AG08396 (cell line): ENCODE measurements around the gene AJUBA.
"Not testable (repeated sequence)": the region's sequence is repeated elsewhere in the genome, so short reads cannot be mapped to it uniquely, and the experiment has no call there.

Experiments
- DNase-seq: peaks from one replicate; pipeline ENCODE4 v3.0.0; 2012; ENCODE audit warnings: low spot score, mixed read lengths

AJUBA gene

GRCh38 chr14:23006188-23006534, 23.8 kb upstream of the AJUBA start:
- DNase-seq: no peak

DNA sequence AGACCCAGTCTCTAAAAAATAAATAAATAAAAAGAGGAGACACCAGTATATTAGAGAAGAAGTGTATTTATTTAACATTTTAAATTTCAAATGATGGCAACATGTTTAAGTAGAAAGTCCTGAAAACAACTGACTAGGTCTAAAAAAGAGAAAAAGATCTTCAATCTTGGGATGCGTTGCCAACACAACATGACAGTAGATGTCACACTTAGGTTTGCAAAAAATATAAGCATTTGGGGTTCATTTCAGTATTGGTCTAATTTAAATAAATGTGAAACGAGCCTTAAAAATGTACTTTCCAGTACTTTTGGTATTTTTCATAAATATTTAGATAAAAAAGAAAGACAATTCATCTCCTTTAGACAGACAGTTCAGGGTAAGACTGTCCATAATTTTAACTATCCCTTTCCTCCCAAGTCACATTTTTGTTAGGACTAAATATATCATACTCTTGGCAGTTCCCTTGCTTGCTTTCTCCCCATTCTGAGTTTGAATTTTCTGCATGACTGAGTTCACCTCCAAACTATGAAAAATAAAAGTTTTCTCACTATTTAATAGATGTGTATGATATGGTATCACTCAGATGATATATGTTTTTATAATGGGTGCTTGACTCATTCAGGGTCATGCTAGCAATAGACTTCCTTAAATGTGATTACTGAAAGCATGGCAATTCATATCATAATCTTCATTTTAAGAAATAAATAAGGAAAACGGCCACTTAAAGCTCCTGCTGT, 23.3 kb upstream of the AJUBA start:
- no peak for DNase-seq

- not testable (repeated sequence) for DNase-seq
Observed at GRCh38 chr14:23004274-23004673, 21.9 kb upstream of the AJUBA start.

GRCh38 chr14:23002592-23002991, 20.2 kb upstream of the AJUBA start:
- no peak for DNase-seq

- DNase-seq: no peak
Observed at GRCh38 chr14:23000860-23001259, 18.5 kb upstream of the AJUBA start.

DNA sequence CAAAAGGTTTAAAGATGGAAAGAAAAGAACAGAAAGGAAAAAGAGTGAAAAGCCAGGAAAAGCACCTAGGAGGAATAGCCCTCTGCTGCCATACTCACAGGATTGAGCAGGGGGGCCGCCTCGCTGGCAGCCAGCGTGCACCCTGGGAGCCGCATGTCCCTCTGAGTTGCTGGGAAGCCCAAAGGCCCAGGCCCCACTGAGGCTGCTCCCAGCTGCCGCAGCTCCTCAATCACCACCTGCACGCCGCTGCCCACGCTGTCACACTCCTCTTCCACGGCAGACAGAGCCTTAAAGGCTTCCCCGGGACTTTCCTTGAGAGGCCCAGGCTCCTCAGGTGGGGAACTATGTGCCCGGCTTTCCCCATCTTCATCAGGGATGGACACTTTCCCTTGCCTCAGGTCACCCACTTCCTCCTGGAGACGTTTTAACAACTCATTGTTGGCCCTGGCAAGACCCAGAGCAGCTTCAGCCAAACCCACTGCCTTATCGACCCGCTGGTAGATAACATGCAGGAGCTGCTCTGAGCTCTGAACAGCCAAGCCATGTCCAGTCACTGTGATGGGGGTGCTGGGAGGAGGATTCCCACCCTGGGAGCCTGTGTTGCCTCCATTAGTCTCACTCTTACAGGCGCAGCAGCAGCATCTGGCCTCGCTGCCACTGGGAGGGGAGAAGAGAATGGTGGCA, 16.1 kb upstream of the AJUBA start:
- DNase-seq: no peak

DNA sequence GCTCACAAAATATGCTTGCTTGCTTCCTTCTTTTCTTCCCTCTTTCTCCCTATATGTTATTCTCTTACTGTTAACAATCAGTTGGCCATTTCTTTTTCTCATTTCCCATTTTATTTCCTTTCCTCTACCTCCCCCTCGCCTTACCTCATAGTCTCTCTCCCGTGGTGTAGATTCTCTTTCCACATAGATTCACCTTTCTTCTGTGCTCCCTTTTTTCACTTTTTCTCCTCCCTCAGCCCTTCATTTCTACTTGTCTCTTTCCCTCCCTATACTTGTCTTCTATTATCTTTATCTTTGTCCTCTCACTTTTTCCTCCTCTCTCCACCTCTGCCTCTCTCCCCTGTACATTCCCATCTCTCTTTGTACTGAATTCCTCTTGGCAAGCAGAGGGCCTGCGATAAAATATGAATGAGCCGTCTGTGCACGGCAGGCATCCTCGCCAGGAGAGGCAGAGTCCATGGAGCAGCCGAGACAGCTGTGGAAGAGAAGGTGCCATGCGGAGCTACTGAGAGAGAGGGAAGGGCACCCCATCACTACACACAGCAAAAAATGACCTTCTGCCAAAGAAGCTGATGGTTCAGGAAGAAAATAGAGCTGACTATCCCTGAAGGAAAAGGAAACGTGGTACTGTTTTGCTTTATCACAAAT, 15.4 kb upstream of the AJUBA start:
- DNase-seq: no peak

- DNase-seq: no peak
Observed at GRCh38 chr14:22996768-22997654, 14.7 kb upstream of the AJUBA start.

GRCh38 chr14:22995889-22996625, 13.7 kb upstream of the AJUBA start:
- DNase-seq: no peak

GRCh38 chr14:22994762-22995275, 12.5 kb upstream of the AJUBA start:
- DNase-seq: peak; percentile 48

DNA sequence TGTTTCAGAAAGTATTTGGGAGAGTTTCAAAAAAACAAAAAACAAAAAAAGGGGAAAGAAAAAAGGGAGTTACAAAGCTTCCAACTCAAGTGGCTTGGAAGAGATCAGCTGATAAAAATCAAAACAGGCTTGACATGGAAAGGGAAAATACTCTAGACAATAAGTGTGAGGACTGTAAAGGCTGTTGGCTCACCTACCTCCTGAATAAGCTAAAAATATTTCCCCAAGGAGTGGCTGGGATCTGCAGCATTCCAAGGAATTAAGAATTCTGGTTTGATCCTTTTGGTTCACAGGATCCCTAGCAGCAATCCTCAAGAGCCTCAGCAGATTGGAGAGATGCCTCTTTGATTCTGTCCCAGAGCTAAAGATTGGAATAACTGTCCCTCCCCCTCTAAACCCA, 11.2 kb upstream of the AJUBA start:
- no peak for DNase-seq

GRCh38 chr14:22991852-22992251, 9.5 kb upstream of the AJUBA start:
- DNase-seq: no peak

DNA sequence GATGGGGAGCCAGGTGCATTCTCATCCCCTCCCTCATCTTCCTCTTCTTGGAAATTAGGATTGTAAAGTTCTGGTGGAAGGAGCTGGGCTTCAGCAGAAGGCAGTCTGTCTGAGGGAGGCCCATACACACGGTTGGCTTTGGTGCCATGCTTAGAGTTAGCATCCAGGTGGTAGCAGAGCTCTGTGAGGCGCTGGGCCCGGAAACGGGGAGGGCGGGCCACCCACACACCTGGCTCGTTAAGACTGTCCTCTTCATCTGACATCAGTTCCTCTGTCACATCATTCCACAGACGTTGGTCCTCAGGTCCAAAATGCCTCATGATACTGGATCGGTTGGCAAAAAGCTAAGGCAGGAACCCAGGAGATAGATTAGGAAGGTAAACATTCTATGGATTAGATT, 4.9 kb upstream of the AJUBA start:
- DNase-seq: no peak

GRCh38 chr14:22986508-22987054, 4.2 kb upstream of the AJUBA start:
- peak; percentile 83 for DNase-seq

- DNase-seq: no peak
Observed at GRCh38 chr14:22985894-22986507, 3.6 kb upstream of the AJUBA start.

GRCh38 chr14:22984959-22985658, 2.8 kb upstream of the AJUBA start:
- DNase-seq: no peak

DNA sequence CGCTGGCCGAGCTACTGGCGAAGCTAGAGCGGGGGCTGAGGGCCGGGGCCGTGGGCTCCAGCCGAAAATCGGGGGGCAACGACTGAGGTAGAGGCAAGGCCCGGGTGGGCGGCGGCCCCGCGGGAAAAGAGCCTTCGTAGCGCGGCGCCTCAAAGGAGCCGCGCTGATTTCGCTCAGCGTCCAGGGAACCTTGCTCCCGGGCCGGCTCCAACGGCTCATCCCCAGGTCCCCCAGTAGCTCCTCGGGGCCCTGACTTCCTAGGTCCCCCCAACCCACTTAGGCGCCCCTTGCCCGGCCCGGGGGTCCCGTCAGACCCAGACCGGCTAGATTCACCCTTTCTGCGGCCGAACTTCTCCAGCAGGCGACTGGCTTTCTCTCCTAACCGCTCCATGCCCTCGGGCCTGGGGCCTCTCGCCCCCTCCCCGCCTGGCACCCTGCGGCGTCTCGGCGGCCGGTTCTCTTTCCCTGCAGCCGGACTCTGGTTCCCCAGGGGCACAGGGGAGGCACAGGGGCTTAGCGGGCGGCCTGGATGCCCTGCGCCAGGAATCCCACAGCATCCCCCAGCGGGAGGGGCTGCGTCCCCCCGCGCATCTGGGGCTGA, 375 bp downstream of the AJUBA start:
- no peak for DNase-seq

DNA sequence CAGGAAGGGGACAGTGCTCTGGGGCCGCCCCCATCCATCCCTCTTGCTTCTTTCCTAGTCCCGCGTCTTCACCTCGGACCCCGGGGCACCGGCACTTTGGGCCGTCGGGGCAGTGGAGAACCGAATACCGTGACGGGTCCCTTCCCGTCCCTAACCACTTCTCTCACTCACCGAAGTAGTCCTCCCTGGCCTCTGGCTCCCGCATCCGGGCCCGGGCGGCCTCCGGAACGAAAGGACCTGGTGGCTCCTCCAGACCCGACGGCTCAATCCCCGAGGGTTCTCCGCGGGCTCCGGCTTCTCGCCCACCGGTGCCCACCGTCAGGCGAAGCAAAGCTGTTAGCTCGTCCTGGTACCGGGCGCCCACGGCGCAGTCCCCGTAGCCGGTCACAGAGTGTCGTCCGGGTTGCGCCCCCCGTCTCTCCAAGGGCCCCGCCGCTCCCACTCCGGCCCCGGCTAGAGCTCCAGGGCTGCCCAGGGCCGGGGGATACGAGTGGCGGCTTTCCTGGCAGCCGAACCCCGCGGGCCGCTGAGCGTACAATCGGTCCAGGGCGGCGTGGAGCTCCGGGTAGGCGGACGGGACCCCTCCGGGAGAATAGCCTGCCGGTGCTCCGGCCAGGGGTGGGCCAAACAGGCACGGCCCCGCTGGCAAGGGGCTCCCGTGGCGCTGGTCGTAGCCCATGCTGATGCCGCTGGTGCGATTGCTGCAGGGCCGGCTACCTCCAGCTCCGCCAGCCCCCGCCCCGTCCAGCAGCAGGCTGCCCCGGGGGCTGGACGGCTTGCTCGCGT, 1.1 kb downstream of the AJUBA start:
- peak; percentile 51 for DNase-seq

GRCh38 chr14:22980672-22981089, 1.7 kb downstream of the AJUBA start:
- peak; percentile 88 for DNase-seq
